ENCODE results near the gene IFT25.
"Not testable (repeated sequence)": the region's sequence is repeated elsewhere in the genome, so short reads cannot be mapped to it uniquely, and the experiment has no call there.

IFT25 gene

DNA sequence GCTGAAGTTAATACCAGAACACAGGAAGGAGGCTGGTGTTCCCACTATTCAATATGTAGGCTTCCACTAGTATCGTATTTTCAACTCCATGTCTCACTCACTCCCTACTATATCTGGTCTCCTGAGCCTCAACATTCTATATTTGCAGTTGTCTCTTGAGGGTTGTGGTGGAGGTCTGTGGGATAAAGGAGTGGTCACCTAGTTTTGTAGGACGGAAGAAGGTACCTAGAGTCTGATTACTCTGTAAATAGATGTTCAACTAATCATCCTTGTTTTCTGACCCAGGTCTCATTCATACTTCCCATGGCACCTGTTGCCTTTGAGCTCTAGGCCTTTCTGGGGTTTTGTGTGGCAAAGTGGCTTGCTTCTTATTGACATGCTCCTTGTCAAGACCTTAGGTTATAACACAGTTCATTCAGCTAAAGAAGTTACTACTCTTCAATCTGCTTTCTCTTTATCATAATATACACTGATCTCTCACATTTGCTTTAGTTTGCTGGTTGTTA lies 18.1 kb downstream of the IFT25 start:
- no peak for DNase-seq

- peak; percentile 44 for DNase-seq
These were observed 25.8 kb downstream of the IFT25 start for GRCh38 chr1:53919675-53920066.

GRCh38 chr1:53918343-53918742 lies 27.2 kb downstream of the IFT25 start:
- no peak for DNase-seq

GRCh38 chr1:53913352-53914033 lies 32.0 kb downstream of the IFT25 start:
- DNase-seq: no peak

DNA sequence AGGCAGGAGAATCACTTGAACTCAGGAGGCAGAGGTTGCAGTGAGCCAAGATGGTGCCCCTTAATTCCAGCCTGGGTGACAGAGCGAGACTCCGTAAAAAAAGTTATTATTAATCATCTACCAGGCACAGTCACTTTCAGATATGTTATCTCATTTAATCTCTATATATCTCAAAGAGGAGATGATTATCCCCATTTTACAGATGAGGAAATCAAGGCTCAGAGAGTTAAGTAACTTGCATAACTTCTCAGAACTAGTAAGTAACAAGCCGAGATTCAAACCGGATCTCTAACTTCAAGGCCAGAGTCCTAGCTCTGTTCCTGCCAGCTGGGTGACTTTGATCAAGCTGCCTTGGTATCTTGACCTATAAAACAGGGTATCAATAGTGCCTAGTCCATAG lies 34.1 kb downstream of the IFT25 start:
- no peak for DNase-seq

GRCh38 chr1:53909946-53910345 lies 35.6 kb downstream of the IFT25 start:
- DNase-seq: no peak

DNA sequence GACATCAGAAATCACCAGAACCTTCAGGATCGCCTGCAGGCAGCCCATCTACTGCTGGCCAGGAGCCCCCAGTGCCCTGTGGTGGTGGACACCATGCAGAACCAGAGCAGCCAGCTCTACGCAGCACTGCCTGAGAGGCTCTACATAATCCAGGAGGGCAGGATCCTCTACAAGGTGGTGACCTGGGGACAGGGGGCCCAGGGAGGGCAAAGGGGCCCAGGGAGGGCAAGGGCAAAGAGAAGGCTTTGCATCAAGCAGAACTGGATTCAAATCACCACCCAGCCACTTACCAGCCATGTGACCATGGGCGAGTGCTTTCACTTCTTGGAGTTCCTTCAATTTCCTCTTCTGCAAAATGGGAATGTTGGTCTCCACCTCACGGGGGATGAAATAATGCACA lies 39.4 kb downstream of the IFT25 start:
- DNase-seq: no peak

DNA sequence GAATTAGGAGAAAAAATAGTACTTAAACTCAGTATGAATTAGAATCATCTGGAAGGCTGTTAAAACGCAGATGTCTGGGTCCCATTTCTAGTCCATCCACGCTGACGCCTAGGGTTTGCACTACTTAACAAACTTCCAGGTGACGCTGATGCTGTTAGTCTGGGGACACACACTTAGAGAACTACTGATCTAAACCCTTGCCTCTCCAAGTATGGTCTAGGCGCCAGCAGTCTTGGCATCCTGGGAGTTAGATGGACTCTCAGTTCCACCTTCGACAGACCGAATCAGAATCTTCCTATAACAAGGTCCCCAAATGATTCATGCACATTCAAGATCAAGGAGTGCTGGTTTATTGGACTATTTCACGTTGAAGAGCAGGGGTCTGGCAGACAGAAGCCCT lies 40.0 kb downstream of the IFT25 start:
- DNase-seq: no peak

DNA sequence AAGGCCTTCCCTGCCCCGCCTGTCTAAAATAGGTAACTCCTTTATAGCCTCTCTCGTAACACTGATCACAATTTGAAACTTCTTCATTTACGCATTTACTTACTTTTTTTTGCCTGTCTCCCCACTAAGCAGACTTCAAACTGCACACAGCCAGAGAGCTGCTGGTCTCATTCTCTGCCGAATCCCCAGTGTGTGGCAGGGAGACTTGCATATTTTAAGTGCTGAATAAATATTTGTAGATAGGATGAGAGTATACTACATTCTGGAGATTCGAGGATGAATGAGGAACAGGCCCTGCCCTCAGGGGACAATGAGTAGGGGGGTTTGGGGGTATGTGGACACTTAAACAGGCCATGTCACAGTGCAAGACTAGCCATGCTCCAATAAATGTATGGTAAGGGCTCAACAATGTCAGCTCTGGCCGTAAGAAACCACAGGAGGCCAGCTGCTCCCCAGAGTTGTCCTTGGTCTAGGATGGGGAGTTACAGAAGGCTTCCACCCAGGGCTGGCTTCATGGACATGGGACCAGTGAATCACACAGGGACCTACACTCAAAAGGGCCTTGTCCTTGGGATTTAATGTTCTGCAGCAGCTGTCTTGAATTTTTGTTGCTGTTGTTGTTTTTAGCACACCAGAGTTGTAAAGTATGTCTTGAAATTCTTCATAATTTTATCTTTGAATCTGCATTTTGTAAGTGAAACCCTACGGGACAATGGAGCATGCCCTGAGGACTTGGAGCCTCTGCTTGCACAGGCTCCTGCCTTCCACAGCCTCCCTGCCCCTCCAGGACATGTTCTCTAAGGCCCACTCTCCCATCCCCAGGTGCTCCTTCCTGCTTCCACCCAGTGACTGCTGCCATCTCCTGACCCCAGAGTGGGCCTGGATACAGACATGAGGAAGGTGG lies 43.0 kb downstream of the IFT25 start:
- DNase-seq: no peak

DNA sequence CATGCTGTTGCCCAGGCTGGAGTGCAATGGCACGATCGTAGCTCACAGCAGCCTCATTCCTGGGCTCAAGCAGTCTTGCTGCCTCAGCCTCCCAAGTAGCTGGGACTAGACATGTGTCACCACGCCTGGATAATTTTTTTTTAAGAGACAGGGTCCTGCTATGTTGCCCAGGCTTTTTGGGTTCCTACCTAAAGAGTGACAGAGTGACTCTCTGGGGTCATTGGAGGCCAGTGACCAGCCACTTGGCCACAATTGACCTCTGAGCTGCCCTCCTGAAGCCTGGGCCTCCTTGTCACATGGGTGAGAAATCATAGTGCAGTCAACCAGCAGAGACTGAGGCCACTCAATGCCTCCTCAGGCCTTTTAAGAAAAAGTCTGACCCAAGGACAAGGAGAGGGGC lies 45.8 kb downstream of the IFT25 start:
- DNase-seq: no peak

- no peak for DNase-seq
These were observed 46.3 kb downstream of the IFT25 start for GRCh38 chr1:53899206-53899628.

- no peak for DNase-seq
These were observed 48.8 kb downstream of the IFT25 start for GRCh38 chr1:53896635-53897229.

GRCh38 chr1:53895421-53895820 lies 50.1 kb downstream of the IFT25 start:
- no peak for DNase-seq

DNA sequence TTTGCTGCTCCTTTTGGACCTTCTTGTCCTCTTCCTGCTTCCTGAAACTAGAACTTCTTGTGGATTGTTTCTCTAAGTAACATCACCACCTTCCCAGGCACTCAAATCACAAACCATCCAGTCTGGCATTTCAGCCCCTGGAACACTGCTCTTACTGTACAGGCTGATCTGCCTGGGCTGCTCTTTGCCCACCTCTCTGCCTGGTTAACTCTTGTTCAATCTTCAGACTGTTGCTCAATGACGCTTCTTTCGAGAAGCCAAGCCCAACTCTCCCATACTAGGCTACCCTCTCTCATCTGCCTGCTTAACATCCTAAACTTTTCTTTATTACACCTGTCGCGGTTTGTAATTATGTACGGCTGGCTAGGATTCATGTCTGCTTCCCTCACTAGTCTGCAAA lies 50.9 kb downstream of the IFT25 start:
- no peak for DNase-seq

DNA sequence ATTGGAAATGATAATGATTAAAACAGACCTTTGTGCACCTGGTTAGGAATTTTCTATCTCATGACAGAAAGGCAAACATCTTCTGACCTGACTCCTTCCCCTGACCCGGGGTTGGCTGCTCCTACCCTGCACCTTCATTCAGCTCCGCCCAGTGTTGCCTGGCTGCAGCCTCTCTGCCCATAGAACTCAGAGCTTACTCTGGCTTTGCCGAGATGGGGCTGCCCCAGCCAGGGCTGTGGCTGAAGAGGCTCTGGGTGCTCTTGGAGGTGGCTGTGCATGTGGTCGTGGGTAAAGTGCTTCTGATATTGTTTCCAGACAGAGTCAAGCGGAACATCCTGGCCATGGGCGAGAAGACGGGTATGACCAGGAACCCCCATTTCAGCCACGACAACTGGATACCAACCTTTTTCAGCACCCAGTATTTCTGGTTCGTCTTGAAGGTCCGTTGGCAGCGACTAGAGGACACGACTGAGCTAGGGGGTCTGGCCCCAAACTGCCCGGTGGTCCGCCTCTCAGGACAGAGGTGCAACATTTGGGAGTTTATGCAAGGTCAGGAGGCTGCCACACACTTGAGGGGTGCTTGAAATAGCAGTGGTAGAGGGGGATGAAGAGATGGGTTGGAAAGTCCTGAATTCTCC lies 51.4 kb downstream of the IFT25 start, which contains the start of gene DIO1:
DIO1 (plus strand) TSS at position 189 of the 638 bp plus-strand sequence; CDS start at position 213, 24 bp downstream.
- DNase-seq: peak; percentile 30

DNA sequence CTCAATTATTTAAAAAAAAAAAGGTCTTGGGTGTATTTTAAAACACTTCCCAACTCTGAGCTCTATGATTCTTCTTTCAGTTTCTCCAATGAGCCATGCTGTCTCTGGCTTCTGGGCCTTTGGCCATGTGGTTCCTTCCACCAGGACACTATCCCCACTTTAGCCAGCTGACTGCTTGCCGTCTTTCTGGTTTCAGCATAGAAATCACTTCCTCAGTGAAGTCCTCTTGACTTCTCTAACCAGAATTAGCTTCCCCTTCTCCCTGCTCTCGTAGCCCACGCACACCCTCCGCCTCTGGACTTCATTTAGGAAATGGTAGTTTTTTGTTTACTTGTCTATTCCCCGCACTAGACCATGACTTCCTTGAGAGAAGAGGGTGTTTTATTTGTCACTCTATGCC lies 52.6 kb downstream of the IFT25 start:
- no peak for DNase-seq

- no peak for DNase-seq
These were observed 53.8 kb downstream of the IFT25 start for GRCh38 chr1:53891678-53892077.

- no peak for DNase-seq
These were observed 54.5 kb downstream of the IFT25 start for GRCh38 chr1:53891018-53891417.

- DNase-seq: peak; percentile 34
These were observed 55.0 kb downstream of the IFT25 start for GRCh38 chr1:53890522-53890941.

DNA sequence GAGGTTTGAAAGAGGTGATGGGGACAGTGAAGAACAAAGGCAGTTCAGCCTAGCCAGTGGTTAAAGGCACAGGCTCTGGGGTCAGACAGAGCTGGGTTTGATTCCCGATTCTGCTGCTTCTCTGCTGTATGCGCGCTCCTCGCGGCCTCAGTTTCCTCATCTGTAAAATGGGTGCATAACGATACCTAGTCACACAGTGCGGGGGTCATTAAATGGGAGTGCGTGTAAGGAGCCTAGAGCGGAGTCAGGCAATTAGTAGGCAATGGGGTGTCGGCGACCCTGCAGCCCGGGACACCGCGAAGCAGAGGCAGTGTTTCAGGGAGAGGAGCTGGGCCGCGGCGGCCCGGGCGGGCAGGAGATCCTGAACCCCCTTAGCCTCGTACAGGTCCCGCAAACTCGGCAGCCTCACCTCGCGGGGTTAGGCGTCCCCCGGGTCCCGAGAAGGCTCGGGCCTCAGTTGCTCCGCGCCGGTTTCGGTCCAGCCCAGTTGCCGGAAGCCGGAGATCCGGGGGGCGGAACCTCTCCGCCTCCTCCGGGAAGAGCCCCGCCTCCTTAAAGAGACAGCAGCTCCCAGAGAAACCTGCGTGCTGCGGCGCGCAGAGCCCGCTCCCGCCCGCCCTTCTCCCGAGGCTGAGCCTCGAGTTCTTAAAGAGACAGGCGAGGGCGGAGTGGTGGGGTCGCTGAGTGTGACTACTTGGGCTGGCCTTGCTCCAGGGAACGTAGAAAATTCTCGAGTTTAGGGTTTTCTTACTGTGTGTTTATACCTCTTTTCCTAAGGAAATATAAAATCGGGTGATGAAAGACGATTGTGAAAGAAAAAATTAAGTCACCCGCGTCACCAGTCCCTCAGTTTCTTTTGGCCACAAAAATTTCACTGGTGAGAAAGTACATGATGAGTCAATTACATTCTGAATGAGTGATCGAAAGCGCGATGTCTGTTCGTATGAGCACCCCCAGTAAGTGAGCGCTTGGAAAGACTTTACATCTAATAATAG lies 55.9 kb downstream of the IFT25 start, which contains the start of gene YIPF1:
YIPF1 (minus strand) TSS at position 494 of the 995 bp plus-strand sequence. CDS start 860 bp downstream, outside the sequence.
- DNase-seq: peak; percentile 94

DNA sequence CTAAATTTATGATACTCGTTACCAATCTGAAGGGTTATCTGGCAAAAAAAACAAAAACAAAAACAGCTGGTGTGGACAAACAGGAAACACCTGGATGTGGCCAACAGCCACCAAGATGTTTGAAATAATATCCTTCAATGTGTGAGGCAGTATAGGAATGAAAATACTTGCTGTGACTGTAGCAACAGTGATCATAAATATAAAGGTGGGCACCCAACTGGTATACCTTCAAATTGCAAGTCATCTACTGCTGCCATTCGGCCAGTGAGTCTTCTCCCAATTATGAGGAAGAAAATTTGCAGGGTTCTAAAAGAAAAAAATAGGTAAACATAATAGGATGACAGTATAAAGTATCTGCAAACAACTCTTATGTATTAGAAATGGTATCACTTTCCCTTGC lies 56.8 kb downstream of the IFT25 start:
- DNase-seq: no peak

- not testable (repeated sequence) for DNase-seq
These were observed 61.9 kb downstream of the IFT25 start for GRCh38 chr1:53883600-53883999.

All from activated CD4-positive, alpha-beta T cell treated with anti-CD3 and anti-CD28 coated beads, Interleukin-10, Interleukin-2, amounts not matched to agents 100 ng/mL and 50 ng/mL, durations not matched to agents 16 hours and 8 hours (primary cell).